HepG2 (cell line): Measurements from ENCODE around the gene SEMA4C. TPM values are rescaled to one million over a fixed set of nuclear protein-coding genes. Genes with fewer than 3 reads are reported as not detected.

Experiments used
- CAMTA2 ChIP-seq: sonication (generic); formaldehyde crosslinking; IDR thresholded peaks from 2 replicates; pipeline ENCODE4 v1.4.0; 2020; ENCODE audit warnings: mild to moderate bottlenecking, missing genetic modification reagents, borderline replicate concordance
- DR1 ChIP-seq: sonication (generic); formaldehyde crosslinking; IDR thresholded peaks from 2 replicates; pipeline ENCODE4 v1.8.0; 2021; ENCODE audit warnings: mild to moderate bottlenecking, missing genetic modification reagents, inconsistent platforms
- JUN ChIP-seq: sonication (generic); formaldehyde crosslinking; IDR thresholded peaks from 2 replicates; pipeline ENCODE4 v1.4.0; 2020; ENCODE audit warnings: mild to moderate bottlenecking, missing genetic modification reagents
- LCORL ChIP-seq, 2 experiments: fragments of 450-650 bp in 1 of 2; sonication (generic) in 1 of 2; formaldehyde crosslinking in 1 of 2; IDR thresholded peaks; 2 replicates each; pipeline versions ENCODE4 v1.5.0 to v1.6.1; 2017 to 2020; ENCODE audit warnings: antibody characterized with exemption in 1 of 2, missing genetic modification reagents in 1 of 2
- MLX ChIP-seq: IDR thresholded peaks from 2 replicates; pipeline ENCODE4 v1.6.1; 2016
- RBM22 ChIP-seq: fragments of 200-400 bp; formaldehyde crosslinking; optimal IDR thresholded peaks from 2 replicates; pipeline ENCODE3; 2017; ENCODE audit warnings: mild to moderate bottlenecking, low read length, moderate library complexity
- STAG1 ChIP-seq: sonication (generic); formaldehyde crosslinking; IDR thresholded peaks from 2 replicates; pipeline ENCODE4 v1.4.0; 2020; ENCODE audit warnings: missing genetic modification reagents
- THAP11 ChIP-seq: IDR thresholded peaks from 2 replicates; pipeline ENCODE4 v1.6.1; 2016; ENCODE audit warnings: missing biosample characterization, missing genetic modification reagents
- ZBTB21 ChIP-seq: sonication (generic); formaldehyde crosslinking; IDR thresholded peaks from 2 replicates; pipeline ENCODE4 v1.4.0; 2020; ENCODE audit warnings: missing genetic modification reagents
- ZFP37 ChIP-seq: sonication (generic); formaldehyde crosslinking; IDR thresholded peaks from 2 replicates; pipeline ENCODE4 v1.4.0; 2020; ENCODE audit warnings: missing genetic modification reagents, borderline replicate concordance
- ZMAT5 ChIP-seq: sonication (generic); formaldehyde crosslinking; IDR thresholded peaks from 2 replicates; pipeline ENCODE4 v1.5.0; 2020; ENCODE audit warnings: mild to moderate bottlenecking, low read depth, missing genetic modification reagents, borderline replicate concordance
- ZNF101 ChIP-seq: sonication (generic); formaldehyde crosslinking; IDR thresholded peaks from 2 replicates; pipeline ENCODE4 v1.4.0; 2020; ENCODE audit warnings: mild to moderate bottlenecking, low read depth, missing genetic modification reagents, borderline replicate concordance
- ZNF362 ChIP-seq: sonication (generic); formaldehyde crosslinking; IDR thresholded peaks from 2 replicates; pipeline ENCODE4 v1.4.0; 2020; ENCODE audit warnings: missing genetic modification reagents, mild to moderate bottlenecking, borderline replicate concordance
- ZNF451 ChIP-seq: sonication (generic); formaldehyde crosslinking; IDR thresholded peaks from 2 replicates; pipeline ENCODE4 v1.5.0; 2020; ENCODE audit warnings: mild to moderate bottlenecking, missing genetic modification reagents
- ZNF501 ChIP-seq: sonication (generic); formaldehyde crosslinking; IDR thresholded peaks from 2 replicates; pipeline ENCODE4 v1.5.1; 2020; ENCODE audit warnings: mild to moderate bottlenecking, moderate library complexity, missing genetic modification reagents
- ZNF550 ChIP-seq: sonication (generic); formaldehyde crosslinking; IDR thresholded peaks from 2 replicates; pipeline ENCODE4 v1.4.0; 2020; ENCODE audit warnings: mild to moderate bottlenecking, missing genetic modification reagents, borderline replicate concordance
- ZNF556 ChIP-seq: sonication (generic); formaldehyde crosslinking; IDR thresholded peaks from 2 replicates; pipeline ENCODE4 v1.4.0; 2020; ENCODE audit warnings: mild to moderate bottlenecking, missing genetic modification reagents, borderline replicate concordance
- ZNF607 ChIP-seq: sonication (generic); formaldehyde crosslinking; IDR thresholded peaks from 2 replicates; pipeline ENCODE4 v1.5.1; 2020; ENCODE audit warnings: missing genetic modification reagents, mild to moderate bottlenecking, borderline replicate concordance
- ZNF644 ChIP-seq: IDR thresholded peaks from 2 replicates; pipeline ENCODE4 v1.6.1; 2016; ENCODE audit warnings: low read depth
- ZNF773 ChIP-seq: sonication (generic); formaldehyde crosslinking; IDR thresholded peaks from 2 replicates; pipeline ENCODE4 v1.4.0; 2020; ENCODE audit warnings: missing genetic modification reagents, borderline replicate concordance
- polyA plus RNA-seq, 8 experiments: library from polyadenylated mRNA; depleted of rRNA in 3 of 8; stranded (reverse) in 7 of 8; unstranded in 1 of 8; fragments of >200 nt; fragmentation: Illumina TruSeq in 4 of 8; extraction: Trizol in 4 of 8; gene quantifications; 2 replicates each; pipeline versions ENCODE4 v1.2.1 to v1.2.3, GENCODE V29; 2011 to 2016; ENCODE audit warnings: low read depth in 4 of 8, missing spikeins in 1 of 8, mixed read lengths in 1 of 8; ENCODE audit not compliant: insufficient read depth in 1 of 8
- total RNA-seq, 5 experiments: library from RNA; depleted of rRNA; stranded (reverse); fragments of >200 nt; fragmentation: Illumina TruSeq; extraction: Trizol; gene quantifications; 2 replicates each; pipeline ENCODE4 v1.2.3, GENCODE V29; 2016; ENCODE audit warnings: low read depth in 1 of 5
- TF ChIP-seq, protein P1 (sequence below), 2 experiments: fragments of 450-650 bp in 1 of 2; sonication (generic) in 1 of 2; formaldehyde crosslinking; IDR thresholded peaks; 2 replicates each; pipeline versions ENCODE4 v1.5.0 to v1.8.0; 2020 to 2022; ENCODE audit warnings: mild to moderate bottlenecking in 1 of 2, missing genetic modification reagents in 1 of 2
- TF ChIP-seq, protein P2 (sequence below): sonication (generic); formaldehyde crosslinking; IDR thresholded peaks from 2 replicates; pipeline ENCODE4 v1.4.0; 2020; ENCODE audit warnings: mild to moderate bottlenecking, missing genetic modification reagents

SEMA4C gene
- total and polyA plus RNA-seq, 2 of the 13 experiments (the other 11 are each of a cell fraction or from before 2014, with no cell fraction given), result 25.9 to 46.6 TPM

DNA sequence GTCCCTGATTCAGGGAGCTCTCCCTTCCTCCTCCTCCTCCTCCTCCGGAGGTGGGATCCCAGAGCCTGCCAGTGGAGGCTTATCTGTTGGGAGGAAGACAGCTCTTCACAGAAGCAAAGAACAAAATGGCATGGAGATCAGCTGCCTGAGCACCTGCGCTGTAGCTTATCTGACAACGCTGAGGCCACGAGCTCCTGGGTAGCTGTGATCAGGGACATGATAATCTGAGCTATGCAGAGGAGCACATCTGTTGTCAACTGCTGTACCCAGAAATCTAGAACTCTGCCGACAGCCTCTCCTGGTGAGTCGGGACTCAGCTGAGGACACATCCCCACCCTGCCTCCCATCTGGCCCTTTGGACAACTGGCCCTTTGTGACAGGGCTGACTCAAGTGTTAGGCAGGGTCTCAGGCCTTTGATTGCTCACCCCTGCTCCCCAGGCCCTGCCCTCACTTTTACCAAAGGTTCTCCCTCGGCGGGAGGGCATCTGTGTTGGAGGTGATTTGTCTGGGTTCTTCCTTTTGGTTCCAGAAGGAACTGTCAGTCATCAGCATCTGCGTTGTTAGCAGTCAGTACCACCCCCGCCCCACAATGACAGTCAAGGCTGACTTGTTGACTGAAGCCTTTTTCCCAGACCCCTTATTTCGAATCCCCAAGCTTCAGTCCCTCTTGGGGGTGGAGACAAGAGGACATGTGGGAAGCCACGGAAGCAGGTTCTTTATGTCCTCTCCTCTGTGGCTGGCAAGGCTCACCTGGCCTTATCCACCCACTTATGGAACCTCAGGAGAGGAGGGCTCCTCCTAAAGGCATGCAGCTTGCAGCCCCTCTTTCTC, 59.7 kb downstream of the SEMA4C start (continued):
- TF ChIP-seq, protein P1, sequence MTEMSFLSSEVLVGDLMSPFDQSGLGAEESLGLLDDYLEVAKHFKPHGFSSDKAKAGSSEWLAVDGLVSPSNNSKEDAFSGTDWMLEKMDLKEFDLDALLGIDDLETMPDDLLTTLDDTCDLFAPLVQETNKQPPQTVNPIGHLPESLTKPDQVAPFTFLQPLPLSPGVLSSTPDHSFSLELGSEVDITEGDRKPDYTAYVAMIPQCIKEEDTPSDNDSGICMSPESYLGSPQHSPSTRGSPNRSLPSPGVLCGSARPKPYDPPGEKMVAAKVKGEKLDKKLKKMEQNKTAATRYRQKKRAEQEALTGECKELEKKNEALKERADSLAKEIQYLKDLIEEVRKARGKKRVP (CRISPR knock-in tag; IDR thresholded peaks at IDR 0.05), result no peak
- peak; percentile 45 for TF ChIP-seq RBM22
- no peak for TF ChIP-seq ZNF362 (CRISPR knock-in tag)
- no peak for TF ChIP-seq ZNF556 (CRISPR knock-in tag)
- TF ChIP-seq, protein P2, sequence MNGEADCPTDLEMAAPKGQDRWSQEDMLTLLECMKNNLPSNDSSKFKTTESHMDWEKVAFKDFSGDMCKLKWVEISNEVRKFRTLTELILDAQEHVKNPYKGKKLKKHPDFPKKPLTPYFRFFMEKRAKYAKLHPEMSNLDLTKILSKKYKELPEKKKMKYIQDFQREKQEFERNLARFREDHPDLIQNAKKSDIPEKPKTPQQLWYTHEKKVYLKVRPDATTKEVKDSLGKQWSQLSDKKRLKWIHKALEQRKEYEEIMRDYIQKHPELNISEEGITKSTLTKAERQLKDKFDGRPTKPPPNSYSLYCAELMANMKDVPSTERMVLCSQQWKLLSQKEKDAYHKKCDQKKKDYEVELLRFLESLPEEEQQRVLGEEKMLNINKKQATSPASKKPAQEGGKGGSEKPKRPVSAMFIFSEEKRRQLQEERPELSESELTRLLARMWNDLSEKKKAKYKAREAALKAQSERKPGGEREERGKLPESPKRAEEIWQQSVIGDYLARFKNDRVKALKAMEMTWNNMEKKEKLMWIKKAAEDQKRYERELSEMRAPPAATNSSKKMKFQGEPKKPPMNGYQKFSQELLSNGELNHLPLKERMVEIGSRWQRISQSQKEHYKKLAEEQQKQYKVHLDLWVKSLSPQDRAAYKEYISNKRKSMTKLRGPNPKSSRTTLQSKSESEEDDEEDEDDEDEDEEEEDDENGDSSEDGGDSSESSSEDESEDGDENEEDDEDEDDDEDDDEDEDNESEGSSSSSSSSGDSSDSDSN (CRISPR knock-in tag), result no peak
- TF ChIP-seq ZMAT5 (CRISPR knock-in tag), result no peak
- TF ChIP-seq DR1 (CRISPR knock-in tag), result no peak
- peak; percentile 78 for TF ChIP-seq ZNF501 (CRISPR knock-in tag)
- no peak for TF ChIP-seq ZNF451 (CRISPR knock-in tag)
- TF ChIP-seq THAP11, result no peak
- TF ChIP-seq LCORL (IDR thresholded peaks at IDR 0.05), result no peak
- peak; percentile 58; the same call in 1 of the 2 replicates for TF ChIP-seq LCORL (CRISPR knock-in tag; IDR thresholded peaks at IDR 0.05)
- TF ChIP-seq ZNF101, result no peak
- no peak for TF ChIP-seq ZNF607 (CRISPR knock-in tag)
- no peak for TF ChIP-seq ZNF550 (CRISPR knock-in tag)
- TF ChIP-seq STAG1 (CRISPR knock-in tag), result no peak
- TF ChIP-seq ZBTB21 (CRISPR knock-in tag), result no peak
- TF ChIP-seq JUN (CRISPR knock-in tag), result 0 out of 2 replicates have a peak, but pooled peaks have one; percentile 27
- TF ChIP-seq ZNF773 (CRISPR knock-in tag), result no peak
- TF ChIP-seq ZFP37 (CRISPR knock-in tag), result no peak
- TF ChIP-seq CAMTA2 (CRISPR knock-in tag), result no peak
- TF ChIP-seq ZNF644, result no peak
- no peak for TF ChIP-seq MLX (CRISPR knock-in tag)
